Mucosa of stomach (tissue), 1 donor: ENCODE data around the gene RPTN.

Experiments
- H3K27me3 ChIP-seq: one replicate; pipeline ENCODE4 v1.7.0; 2013; ENCODE audit warnings: mild to moderate bottlenecking, low read length; ENCODE audit not compliant: control insufficient read depth, insufficient read depth
- H3K36me3 ChIP-seq: one replicate; pipeline ENCODE4 v1.7.0; 2013; ENCODE audit warnings: low read length; ENCODE audit not compliant: control insufficient read depth, insufficient read depth
- H3K4me1 ChIP-seq: one replicate; pipeline ENCODE4 v1.7.0; 2013; ENCODE audit warnings: mild to moderate bottlenecking, low read length; ENCODE audit not compliant: control insufficient read depth, insufficient read depth
- H3K4me3 ChIP-seq: one replicate; pipeline ENCODE4 v1.7.0; 2013; ENCODE audit warnings: low read length
- H3K9ac ChIP-seq: one replicate; pipeline ENCODE4 v1.7.0; 2013; ENCODE audit warnings: mild to moderate bottlenecking, low read length, moderate library complexity
- H3K9me3 ChIP-seq: one replicate; pipeline ENCODE4 v1.7.0; 2013; ENCODE audit warnings: mild to moderate bottlenecking, low read length, moderate library complexity; ENCODE audit not compliant: control insufficient read depth
- donor health status: Pancreatic carcinoma.

The RPTN gene

GRCh38 chr1:152159144-152159543, at the start of gene RPTN:
Gene RPTN (minus strand): TSS chr1:152159228. CDS start chr1:152157889, 1,339 bp downstream.
- H3K4me1 ChIP-seq, result peaks cover 5% of the 10 kb centered on the region
- H3K36me3 ChIP-seq, result no peaks in the 10 kb centered on the region
- no peak within 1 kb of the TSS for H3K4me3 ChIP-seq
- no peaks in the 10 kb centered on the region for H3K27me3 ChIP-seq
- H3K9ac ChIP-seq, result no peak within 1 kb of the TSS
- H3K9me3 ChIP-seq, result no peaks in the 10 kb centered on the region

- peaks cover 3% of the 10 kb centered on the region for H3K27me3 ChIP-seq
- no peaks in the 10 kb centered on the region for H3K9me3 ChIP-seq
- H3K4me3 ChIP-seq, result no peak overlapping the region
Observed at GRCh38 chr1:152198982-152199381, 40.0 kb upstream of the RPTN start.

GRCh38 chr1:152197361-152197941, 38.4 kb upstream of the RPTN start:
- Histone ChIP-seq H3K27me3 (peaks cover 6% of the 10 kb centered on the region), H3K36me3 (no peaks in the 10 kb centered on the region), H3K4me1 (no peaks in the 10 kb centered on the region), H3K9ac (no peak overlapping the region), H3K9me3 (no peaks in the 10 kb centered on the region), H3K4me3 (no peak overlapping the region)

More at GRCh38 chr1:152198982-152199381, 40.0 kb upstream of the RPTN start:
- Histone ChIP-seq H3K4me1 (no peaks in the 10 kb centered on the region), H3K9ac (no peak overlapping the region), H3K36me3 (no peaks in the 10 kb centered on the region)

- no peaks in the 10 kb centered on the region for H3K9me3 ChIP-seq
- H3K4me3 ChIP-seq, result no peak overlapping the region
- H3K36me3 ChIP-seq, result no peaks in the 10 kb centered on the region
- no peak overlapping the region for H3K9ac ChIP-seq
- peaks cover 13% of the 10 kb centered on the region for H3K27me3 ChIP-seq
- H3K4me1 ChIP-seq, result peaks cover 5% of the 10 kb centered on the region
Observed at GRCh38 chr1:152191711-152192110, 32.7 kb upstream of the RPTN start.

- Histone ChIP-seq H3K9me3 (no peaks in the 10 kb centered on the region), H3K4me3 (no peak overlapping the region), H3K9ac (no peak overlapping the region), H3K27me3 (peaks cover 13% of the 10 kb centered on the region), H3K36me3 (no peaks in the 10 kb centered on the region), H3K4me1 (peaks cover 5% of the 10 kb centered on the region)
Observed at GRCh38 chr1:152191260-152191659, 32.2 kb upstream of the RPTN start.

- H3K27me3 ChIP-seq, result peaks cover 13% of the 10 kb centered on the region
- no peak overlapping the region for H3K4me3 ChIP-seq
- no peaks in the 10 kb centered on the region for H3K9me3 ChIP-seq
- H3K4me1 ChIP-seq, result peaks cover 5% of the 10 kb centered on the region
- no peaks in the 10 kb centered on the region for H3K36me3 ChIP-seq
- no peak overlapping the region for H3K9ac ChIP-seq
Observed at GRCh38 chr1:152190589-152190988, 31.6 kb upstream of the RPTN start.

GRCh38 chr1:152189657-152190442, 30.8 kb upstream of the RPTN start:
- peaks cover 5% of the 10 kb centered on the region for H3K4me1 ChIP-seq
- H3K9me3 ChIP-seq, result no peaks in the 10 kb centered on the region
- H3K4me3 ChIP-seq, result no peak overlapping the region
- H3K27me3 ChIP-seq, result peaks cover 13% of the 10 kb centered on the region
- no peak overlapping the region for H3K9ac ChIP-seq
- H3K36me3 ChIP-seq, result no peaks in the 10 kb centered on the region

GRCh38 chr1:152188673-152189591, 29.9 kb upstream of the RPTN start:
- peaks cover 5% of the 10 kb centered on the region for H3K4me1 ChIP-seq
- H3K9me3 ChIP-seq, result no peaks in the 10 kb centered on the region
- H3K9ac ChIP-seq, result peak overlapping the region; percentile 60
- peaks cover 15% of the 10 kb centered on the region for H3K27me3 ChIP-seq
- no peaks in the 10 kb centered on the region for H3K36me3 ChIP-seq
- H3K4me3 ChIP-seq, result peak overlapping the region; percentile 54

GRCh38 chr1:152186556-152187285, 27.7 kb upstream of the RPTN start:
- H3K9ac ChIP-seq, result no peak overlapping the region
- H3K4me1 ChIP-seq, result peaks cover 5% of the 10 kb centered on the region

GRCh38 chr1:152185544-152186391, 26.7 kb upstream of the RPTN start:
- peaks cover 15% of the 10 kb centered on the region for H3K27me3 ChIP-seq
- peaks cover 5% of the 10 kb centered on the region for H3K4me1 ChIP-seq
- no peaks in the 10 kb centered on the region for H3K36me3 ChIP-seq
- H3K9me3 ChIP-seq, result no peaks in the 10 kb centered on the region
- no peak overlapping the region for H3K9ac ChIP-seq
- no peak overlapping the region for H3K4me3 ChIP-seq

More at GRCh38 chr1:152186556-152187285, 27.7 kb upstream of the RPTN start:
- Histone ChIP-seq H3K4me3 (no peak overlapping the region), H3K36me3 (no peaks in the 10 kb centered on the region), H3K9me3 (no peaks in the 10 kb centered on the region), H3K27me3 (peaks cover 15% of the 10 kb centered on the region)

- peaks cover 5% of the 10 kb centered on the region for H3K27me3 ChIP-seq
- H3K36me3 ChIP-seq, result no peaks in the 10 kb centered on the region
- H3K4me3 ChIP-seq, result no peak overlapping the region
- H3K4me1 ChIP-seq, result no peaks in the 10 kb centered on the region
- H3K9me3 ChIP-seq, result no peaks in the 10 kb centered on the region
- H3K9ac ChIP-seq, result no peak overlapping the region
Observed at GRCh38 chr1:152182944-152183361, 23.9 kb upstream of the RPTN start.
